T-helper 2 cell (primary cell): ENCODE data around the gene SUV39H1.
"Not testable (repeated sequence)": the region's sequence is repeated elsewhere in the genome, so short reads cannot be mapped to it uniquely, and the experiment has no call there.

Experiments
- DNase-seq, 5 experiments: peaks; one replicate each; pipeline versions ENCODE4 v3.0.0 to v3.0.0-alpha.2; 2012 to 2022

Gene SUV39H1

DNA sequence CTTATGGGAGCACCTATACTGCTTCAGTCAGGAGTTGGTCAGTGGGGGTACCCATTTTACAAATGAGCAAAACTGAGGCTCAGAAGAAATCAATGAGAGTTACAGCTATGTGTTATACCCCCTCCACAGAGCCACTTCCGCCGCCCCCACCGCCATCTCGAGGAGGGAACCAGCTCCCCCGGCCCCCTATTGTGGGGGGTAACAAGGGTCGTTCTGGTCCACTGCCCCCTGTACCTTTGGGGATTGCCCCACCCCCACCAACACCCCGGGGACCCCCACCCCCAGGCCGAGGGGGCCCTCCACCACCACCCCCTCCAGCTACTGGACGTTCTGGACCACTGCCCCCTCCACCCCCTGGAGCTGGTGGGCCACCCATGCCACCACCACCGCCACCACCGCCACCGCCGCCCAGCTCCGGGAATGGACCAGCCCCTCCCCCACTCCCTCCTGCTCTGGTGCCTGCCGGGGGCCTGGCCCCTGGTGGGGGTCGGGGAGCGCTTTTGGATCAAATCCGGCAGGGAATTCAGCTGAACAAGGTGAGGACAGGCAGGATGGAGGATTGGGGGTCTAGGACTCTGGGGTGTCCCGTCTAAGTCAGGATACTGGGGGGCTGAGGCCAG, 7.9 kb upstream of the SUV39H1 start:
- DNase-seq, result no peak

DNA sequence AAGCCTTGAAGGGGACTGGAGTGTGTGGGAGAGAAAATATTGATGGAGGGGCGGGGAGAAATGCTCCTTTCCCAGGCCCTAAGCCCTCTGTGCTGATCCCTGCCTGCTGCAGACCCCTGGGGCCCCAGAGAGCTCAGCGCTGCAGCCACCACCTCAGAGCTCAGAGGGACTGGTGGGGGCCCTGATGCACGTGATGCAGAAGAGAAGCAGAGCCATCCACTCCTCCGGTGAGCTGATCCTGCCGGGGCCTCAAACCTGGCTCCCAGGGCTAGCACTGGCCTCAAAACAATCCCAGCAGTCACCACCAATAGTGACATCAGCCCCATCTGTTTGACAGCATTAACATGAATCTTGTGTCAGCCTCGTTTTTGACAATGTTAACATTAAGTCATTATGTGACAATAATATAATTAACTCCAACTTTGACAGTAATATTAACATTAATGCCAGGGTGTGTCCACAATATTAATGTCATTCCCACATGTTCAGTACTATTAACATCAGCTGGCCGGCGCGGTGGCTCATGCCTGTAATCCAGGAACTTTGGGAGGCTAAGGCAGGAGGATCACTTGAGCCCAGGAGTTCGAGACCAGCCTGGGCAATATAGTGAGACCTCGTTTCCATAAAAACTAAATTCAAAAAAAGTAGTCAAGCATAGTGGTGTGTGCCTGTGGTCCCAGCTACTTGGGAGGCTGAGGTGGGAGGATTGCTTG, 7.2 kb upstream of the SUV39H1 start:
- no peak for DNase-seq

DNA sequence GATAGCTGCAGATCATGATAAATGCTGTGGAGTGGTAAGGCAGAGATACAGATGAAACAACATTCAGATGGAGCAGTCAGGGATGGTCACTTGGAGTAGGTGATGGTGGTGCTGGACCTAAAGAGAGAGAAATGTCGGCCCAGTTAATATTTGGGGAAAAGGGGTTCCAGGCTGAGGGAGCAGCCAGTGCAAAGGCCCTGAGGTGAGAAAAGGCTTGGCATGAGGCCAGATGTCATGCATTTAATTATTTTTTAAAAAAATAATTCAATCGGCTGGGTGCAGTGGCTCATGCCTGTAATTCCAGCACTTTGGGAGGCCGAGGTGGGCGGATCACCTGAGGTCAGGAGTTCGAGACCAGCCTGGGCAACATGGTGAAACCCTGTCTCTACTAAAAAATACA, 4.8 kb upstream of the SUV39H1 start:
- not testable (repeated sequence) for DNase-seq

- no peak for DNase-seq
Observed at GRCh38 chrX:48694776-48695533, 1.6 kb upstream of the SUV39H1 start.

GRCh38 chrX:48695534-48695896, 1.0 kb upstream of the SUV39H1 start:
- no peak for DNase-seq

DNA sequence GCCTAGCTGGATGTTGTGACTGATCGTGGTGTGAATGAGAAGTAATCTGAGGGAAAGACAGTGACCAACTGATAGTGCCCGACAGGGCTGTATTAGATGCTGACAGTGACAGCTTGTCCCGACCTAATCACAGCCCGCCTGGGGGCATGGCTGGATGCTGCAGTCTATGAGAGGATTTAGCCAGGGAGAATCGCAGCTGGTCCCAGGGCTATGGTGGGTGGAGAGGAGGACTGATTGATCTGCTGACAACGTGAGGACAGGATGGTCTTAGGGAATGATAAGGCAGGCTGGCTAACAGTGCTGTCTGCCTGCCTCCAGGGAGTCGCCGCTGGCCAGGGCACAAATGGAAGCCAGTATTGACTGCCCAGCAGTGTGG, 621 bp upstream of the SUV39H1 start:
- peak in 1 of 5 experiments; percentile 15 for DNase-seq

DNA sequence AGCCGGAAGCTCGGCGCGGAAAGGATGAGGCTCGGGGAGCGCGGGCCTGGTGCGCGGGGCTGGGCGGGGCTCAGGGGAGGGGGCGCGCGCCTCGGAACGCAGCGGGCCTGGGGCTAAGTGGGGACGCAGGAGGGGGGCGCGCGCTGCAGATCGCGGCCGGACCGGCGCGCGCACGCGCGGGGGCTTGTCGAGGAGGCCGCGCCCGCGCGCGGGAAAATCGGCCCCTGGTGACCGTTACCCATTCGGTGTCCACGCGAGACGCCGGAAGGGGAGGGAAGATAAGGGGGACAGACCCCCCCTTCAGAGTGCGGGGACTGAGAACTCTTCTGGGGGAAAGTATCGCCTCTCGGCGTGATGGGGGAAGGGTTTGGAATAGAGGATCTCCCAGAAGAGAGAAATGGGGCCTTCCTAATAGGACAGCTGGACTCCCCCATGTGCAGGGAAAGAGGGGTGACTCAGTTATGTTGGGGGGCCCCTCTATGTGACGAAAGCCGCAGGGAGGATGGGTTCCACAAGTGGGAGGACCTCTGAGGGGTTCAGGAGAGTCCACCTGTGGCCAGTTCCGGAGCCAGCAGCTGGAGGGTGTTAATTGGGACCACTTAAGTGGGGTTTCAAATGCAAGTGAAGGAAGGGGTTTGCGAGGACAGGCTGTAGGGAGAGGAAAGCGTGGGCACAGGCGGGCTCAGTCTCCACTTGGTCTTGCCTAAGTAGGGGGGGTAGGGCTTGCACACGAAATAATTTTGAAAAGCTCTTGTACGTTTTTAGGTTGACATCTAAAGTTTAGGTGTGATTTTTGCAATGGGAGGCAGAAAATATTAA, 584 bp downstream of the SUV39H1 start:
- DNase-seq, result peak in 1 of 5 experiments; percentile 68

DNA sequence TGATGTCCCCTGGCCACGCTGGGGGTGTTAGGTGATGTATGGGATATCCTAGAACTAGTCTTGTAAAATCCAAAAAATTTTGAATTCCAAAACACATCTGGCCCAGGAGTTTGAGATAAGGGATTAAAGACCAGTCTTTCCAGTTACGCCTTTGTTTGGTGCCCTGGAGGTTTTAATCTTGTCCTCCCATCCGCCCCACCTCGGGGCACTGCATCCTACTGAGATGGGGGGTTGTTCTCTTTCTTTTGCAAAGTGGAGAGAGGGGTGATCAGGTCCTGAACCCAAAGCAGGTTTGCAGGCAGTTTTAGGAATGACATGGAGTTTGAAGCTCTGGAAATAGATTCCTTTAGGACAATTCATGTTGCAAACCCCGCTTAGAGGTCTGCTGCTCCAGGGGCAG, 1.8 kb downstream of the SUV39H1 start:
- DNase-seq, result no peak

- no peak for DNase-seq
Observed at GRCh38 chrX:48700246-48700645, 3.7 kb downstream of the SUV39H1 start.

- DNase-seq, result no peak
Observed at GRCh38 chrX:48700951-48701653, 4.6 kb downstream of the SUV39H1 start.

GRCh38 chrX:48702032-48702431, 5.5 kb downstream of the SUV39H1 start:
- no peak for DNase-seq

DNA sequence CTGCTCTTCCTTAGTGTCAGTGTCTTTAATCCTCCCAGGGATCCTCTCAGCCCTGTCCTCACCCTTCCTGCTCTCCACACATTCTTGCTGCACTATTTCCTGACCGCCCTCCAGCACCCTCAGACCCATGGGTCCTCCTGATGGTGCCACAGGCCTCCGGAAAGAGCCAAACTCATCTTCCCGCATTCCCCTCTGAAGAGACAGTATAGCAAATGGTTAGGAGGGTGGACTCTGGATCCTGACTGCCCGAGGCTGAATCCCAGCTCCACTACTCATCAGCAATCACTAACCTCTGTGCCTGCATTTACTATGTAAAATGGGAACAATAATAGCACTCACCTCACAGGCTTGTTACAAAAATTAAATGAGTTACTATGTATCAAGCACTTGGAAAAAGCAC, 6.2 kb downstream of the SUV39H1 start:
- DNase-seq, result no peak

GRCh38 chrX:48703228-48703627, 6.7 kb downstream of the SUV39H1 start:
- DNase-seq, result no peak

- no peak for DNase-seq
Observed at GRCh38 chrX:48703642-48704481, 7.3 kb downstream of the SUV39H1 start.

- DNase-seq, result no peak
Observed at GRCh38 chrX:48705871-48706270, 9.3 kb downstream of the SUV39H1 start.

- no peak for DNase-seq
Observed at GRCh38 chrX:48709522-48710112, 13.1 kb downstream of the SUV39H1 start.

- DNase-seq, result no peak
Observed at GRCh38 chrX:48711162-48711928, 14.8 kb downstream of the SUV39H1 start.

DNA sequence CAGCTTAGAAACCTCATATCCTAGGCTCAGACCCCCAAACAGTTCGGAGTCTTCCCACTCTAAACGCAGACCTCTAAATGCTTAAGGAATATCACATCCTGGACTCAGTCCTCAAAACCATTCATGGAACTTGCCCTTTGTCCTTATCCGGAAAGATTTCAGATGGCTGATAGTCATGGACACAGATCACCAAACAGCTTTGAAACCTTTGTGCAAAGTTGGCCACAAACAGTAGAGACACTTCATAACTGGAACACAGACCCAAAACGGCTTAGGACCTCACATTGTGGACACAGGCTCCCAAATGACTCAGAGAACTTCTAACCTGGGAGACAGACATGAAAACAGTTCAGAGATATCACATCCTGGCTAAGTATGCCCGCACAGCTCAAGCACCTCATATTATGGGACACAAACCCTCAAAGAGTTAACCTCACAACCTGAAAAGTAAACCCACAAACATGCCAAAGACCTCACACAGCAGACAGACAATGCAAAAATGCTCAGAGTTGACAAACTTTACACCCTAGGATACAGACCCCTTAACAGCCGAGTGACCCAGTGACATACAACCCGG, 15.5 kb downstream of the SUV39H1 start:
- DNase-seq, result peak in 1 of 5 experiments; percentile 33

- DNase-seq, result peak in 2 of 5 experiments; percentile 51 to 82
Observed at GRCh38 chrX:48713847-48714246, 17.3 kb downstream of the SUV39H1 start.

GRCh38 chrX:48714573-48714972, 18.0 kb downstream of the SUV39H1 start:
- DNase-seq, result peak in 2 of 5 experiments; percentile 47 to 83
